ENCODE data around the gene CPEB4. TPM values are rescaled to one million over a fixed set of nuclear protein-coding genes. Genes with fewer than 3 reads are reported as not detected.

CPEB4 gene
- total and polyA plus RNA-seq, 10 of the 15 experiments (the other 5 are each of a cell fraction or from before 2014, with no cell fraction given), result 6.9 to 33.1 (median 20.4) TPM

DNA sequence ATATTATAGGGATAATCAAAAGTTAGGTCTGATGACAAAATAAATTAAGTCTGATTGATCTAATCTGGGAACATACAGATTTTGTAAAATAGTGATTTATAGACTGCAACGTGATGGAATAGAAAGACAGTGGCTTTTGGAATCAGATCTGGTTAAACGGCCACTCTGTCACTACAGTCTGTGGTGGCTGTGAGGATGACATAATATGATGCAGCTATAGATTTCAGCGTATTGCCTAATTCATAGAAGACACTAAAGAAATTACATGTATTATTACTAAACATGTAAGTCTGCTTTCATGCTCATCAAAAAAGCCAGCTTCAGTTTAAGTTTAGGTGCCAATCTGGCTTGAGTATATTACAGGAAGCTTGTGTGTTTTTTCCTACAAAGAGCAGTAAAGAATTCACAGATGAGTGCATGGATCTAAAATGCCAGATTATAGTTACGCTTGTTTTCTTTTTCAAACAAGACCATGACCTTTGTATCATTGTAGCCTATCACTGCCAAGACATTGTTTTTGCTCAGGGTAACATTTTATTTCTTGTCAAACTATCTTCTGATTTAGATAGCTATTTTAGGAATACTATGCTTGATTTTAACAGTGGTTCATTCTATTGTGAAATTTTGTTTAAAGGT lies 25.7 kb downstream of the CPEB4 start (continued):
- TF ChIP-seq, protein P1, sequence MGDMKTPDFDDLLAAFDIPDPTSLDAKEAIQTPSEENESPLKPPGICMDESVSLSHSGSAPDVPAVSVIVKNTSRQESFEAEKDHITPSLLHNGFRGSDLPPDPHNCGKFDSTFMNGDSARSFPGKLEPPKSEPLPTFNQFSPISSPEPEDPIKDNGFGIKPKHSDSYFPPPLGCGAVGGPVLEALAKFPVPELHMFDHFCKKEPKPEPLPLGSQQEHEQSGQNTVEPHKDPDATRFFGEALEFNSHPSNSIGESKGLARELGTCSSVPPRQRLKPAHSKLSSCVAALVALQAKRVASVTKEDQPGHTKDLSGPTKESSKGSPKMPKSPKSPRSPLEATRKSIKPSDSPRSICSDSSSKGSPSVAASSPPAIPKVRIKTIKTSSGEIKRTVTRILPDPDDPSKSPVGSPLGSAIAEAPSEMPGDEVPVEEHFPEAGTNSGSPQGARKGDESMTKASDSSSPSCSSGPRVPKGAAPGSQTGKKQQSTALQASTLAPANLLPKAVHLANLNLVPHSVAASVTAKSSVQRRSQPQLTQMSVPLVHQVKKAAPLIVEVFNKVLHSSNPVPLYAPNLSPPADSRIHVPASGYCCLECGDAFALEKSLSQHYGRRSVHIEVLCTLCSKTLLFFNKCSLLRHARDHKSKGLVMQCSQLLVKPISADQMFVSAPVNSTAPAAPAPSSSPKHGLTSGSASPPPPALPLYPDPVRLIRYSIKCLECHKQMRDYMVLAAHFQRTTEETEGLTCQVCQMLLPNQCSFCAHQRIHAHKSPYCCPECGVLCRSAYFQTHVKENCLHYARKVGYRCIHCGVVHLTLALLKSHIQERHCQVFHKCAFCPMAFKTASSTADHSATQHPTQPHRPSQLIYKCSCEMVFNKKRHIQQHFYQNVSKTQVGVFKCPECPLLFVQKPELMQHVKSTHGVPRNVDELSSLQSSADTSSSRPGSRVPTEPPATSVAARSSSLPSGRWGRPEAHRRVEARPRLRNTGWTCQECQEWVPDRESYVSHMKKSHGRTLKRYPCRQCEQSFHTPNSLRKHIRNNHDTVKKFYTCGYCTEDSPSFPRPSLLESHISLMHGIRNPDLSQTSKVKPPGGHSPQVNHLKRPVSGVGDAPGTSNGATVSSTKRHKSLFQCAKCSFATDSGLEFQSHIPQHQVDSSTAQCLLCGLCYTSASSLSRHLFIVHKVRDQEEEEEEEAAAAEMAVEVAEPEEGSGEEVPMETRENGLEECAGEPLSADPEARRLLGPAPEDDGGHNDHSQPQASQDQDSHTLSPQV (IDR thresholded peaks at IDR 0.05), result no peak
- TF ChIP-seq STAT1 (conservative IDR thresholded peaks at IDR 0.05) (no peak), NR2C2 (IDR thresholded peaks at IDR 0.05; ENCODE audit: borderline replicate concordance, control insufficient read depth, insufficient read length, low read depth) (no peak), LARP7 (IDR thresholded peaks at IDR 0.05) (no peak), SMAD5 (IDR thresholded peaks at IDR 0.05; ENCODE audit: low read depth) (no peak), POU2F2 (IDR thresholded peaks at IDR 0.05; ENCODE audit: borderline replicate concordance, low read depth, low read length) (no peak)
